ENCODE measurements around the gene PHLDA2.

The PHLDA2 gene

GRCh38 chr11:2951231-2952110 is 22.3 kb upstream of the PHLDA2 start:
- no peak overlapping the region for H3K4me3 Mint-ChIP-seq
- no peak for ATAC-seq
- no peaks in the 10 kb centered on the region for H3K27me3 Mint-ChIP-seq
- H3K4me1 Mint-ChIP-seq: peaks cover 86% of the 10 kb centered on the region
- no peaks in the 10 kb centered on the region for H3K9me3 Mint-ChIP-seq
- peak overlapping the region; percentile 27 to 29 for H3K27ac Mint-ChIP-seq
- DNase-seq: no peak

GRCh38 chr11:2950825-2951224 is 21.6 kb upstream of the PHLDA2 start:
- Mint-ChIP-seq H3K27me3 (no peaks in the 10 kb centered on the region), H3K4me3 (no peak overlapping the region), H3K4me1 (peaks cover 86% of the 10 kb centered on the region), H3K27ac (peak overlapping the region in 1 of 2 donors; percentile 25), H3K9me3 (no peaks in the 10 kb centered on the region)
- ATAC-seq (no peak), DNase-seq (no peak)

GRCh38 chr11:2949920-2950319 is 20.7 kb upstream of the PHLDA2 start:
- ATAC-seq (no peak), DNase-seq (no peak)
- H3K9me3 Mint-ChIP-seq: no peaks in the 10 kb centered on the region
- no peak overlapping the region for H3K4me3 Mint-ChIP-seq
- H3K27me3 Mint-ChIP-seq: no peaks in the 10 kb centered on the region
- peaks cover 88% of the 10 kb centered on the region for H3K4me1 Mint-ChIP-seq
- peak overlapping the region in 1 of 2 donors; percentile 9 for H3K27ac Mint-ChIP-seq

- Mint-ChIP-seq H3K4me3 (no peak overlapping the region), H3K9me3 (no peaks in the 10 kb centered on the region), H3K27ac (peak overlapping the region in 1 of 2 donors; percentile 9), H3K4me1 (peaks cover 90% of the 10 kb centered on the region), H3K27me3 (no peaks in the 10 kb centered on the region)
- ATAC-seq: no peak
- DNase-seq: no peak
These were observed 18.5 kb upstream of the PHLDA2 start for GRCh38 chr11:2947744-2948143.

GRCh38 chr11:2945757-2946287 is 16.6 kb upstream of the PHLDA2 start:
- Mint-ChIP-seq H3K4me3 (peak overlapping the region; percentile 3 to 28), H3K27me3 (no peaks in the 10 kb centered on the region), H3K4me1 (peaks cover 82% of the 10 kb centered on the region), H3K27ac (peak overlapping the region; percentile 43 to 94), H3K9me3 (no peaks in the 10 kb centered on the region)
- DNase-seq: no peak
- ATAC-seq: no peak

GRCh38 chr11:2945031-2945756 is 16.0 kb upstream of the PHLDA2 start:
- Mint-ChIP-seq H3K4me1 (peaks cover 84% of the 10 kb centered on the region), H3K9me3 (no peaks in the 10 kb centered on the region), H3K27me3 (no peaks in the 10 kb centered on the region), H3K4me3 (no peak overlapping the region), H3K27ac (peak overlapping the region; percentile 30 to 94)
- ATAC-seq (peak; percentile 40), DNase-seq (no peak)

- H3K4me1 Mint-ChIP-seq: peaks cover 87% of the 10 kb centered on the region
- DNase-seq (no peak), ATAC-seq (no peak)
- no peak overlapping the region for H3K4me3 Mint-ChIP-seq
- H3K9me3 Mint-ChIP-seq: peaks cover 4 to 6% of the 10 kb centered on the region in 2 donors
- H3K27ac Mint-ChIP-seq: peak overlapping the region in 1 of 2 donors; percentile 71
- H3K27me3 Mint-ChIP-seq: no peaks in the 10 kb centered on the region
These were observed 15.3 kb upstream of the PHLDA2 start for GRCh38 chr11:2944530-2944929.

GRCh38 chr11:2943711-2944118 is 14.5 kb upstream of the PHLDA2 start:
- ATAC-seq (no peak), DNase-seq (no peak)
- no peaks in the 10 kb centered on the region for H3K27me3 Mint-ChIP-seq
- peaks cover 11 to 14% of the 10 kb centered on the region in 2 donors for H3K9me3 Mint-ChIP-seq
- H3K4me1 Mint-ChIP-seq: peaks cover 80% of the 10 kb centered on the region
- H3K4me3 Mint-ChIP-seq: no peak overlapping the region
- H3K27ac Mint-ChIP-seq: peak overlapping the region in 1 of 2 donors; percentile 92

GRCh38 chr11:2942872-2943710 is 13.9 kb upstream of the PHLDA2 start:
- Mint-ChIP-seq H3K9me3 (peaks cover 17 to 20% of the 10 kb centered on the region in 2 donors), H3K27ac (peak overlapping the region in 1 of 2 donors; percentile 92), H3K4me1 (peaks cover 75% of the 10 kb centered on the region), H3K27me3 (no peaks in the 10 kb centered on the region), H3K4me3 (no peak overlapping the region)
- DNase-seq (no peak), ATAC-seq (no peak)

GRCh38 chr11:2942447-2942846 is 13.2 kb upstream of the PHLDA2 start:
- H3K4me3 Mint-ChIP-seq: no peak overlapping the region
- H3K27ac Mint-ChIP-seq: peak overlapping the region in 1 of 2 donors; percentile 85
- H3K9me3 Mint-ChIP-seq: peaks cover 24 to 27% of the 10 kb centered on the region in 2 donors

GRCh38 chr11:2940921-2941821 is 12.0 kb upstream of the PHLDA2 start:
- DNase-seq (no peak), ATAC-seq (peak; percentile 29)
- Mint-ChIP-seq H3K27ac (peak overlapping the region in 1 of 2 donors; percentile 85), H3K4me3 (no peak overlapping the region), H3K9me3 (peaks cover 26 to 35% of the 10 kb centered on the region in 2 donors), H3K4me1 (peaks cover 56% of the 10 kb centered on the region), H3K27me3 (no peaks in the 10 kb centered on the region)

More at GRCh38 chr11:2942447-2942846, 13.2 kb upstream of the PHLDA2 start:
- ATAC-seq: peak; percentile 9
- DNase-seq: no peak
- Mint-ChIP-seq H3K4me1 (peaks cover 69% of the 10 kb centered on the region), H3K27me3 (no peaks in the 10 kb centered on the region)

GRCh38 chr11:2940147-2940920 is 11.1 kb upstream of the PHLDA2 start:
- Mint-ChIP-seq H3K4me1 (peaks cover 48% of the 10 kb centered on the region), H3K4me3 (no peak overlapping the region), H3K27ac (peak overlapping the region in 1 of 2 donors; percentile 85), H3K27me3 (no peaks in the 10 kb centered on the region), H3K9me3 (peaks cover 26 to 35% of the 10 kb centered on the region in 2 donors)
- peak in 1 of 2 donors; percentile 58 for DNase-seq
- peak; percentile 71 for ATAC-seq

All from stimulated activated naive CD8-positive, alpha-beta T cell treated with anti-CD3 and anti-CD28 coated beads, Interleukin-15, amount 100 ng/mL, for 72 hours (primary cell).